Fibroblast of lung (primary cell): ENCODE measurements around the gene FBLL1.

Experiments used
- CTCF ChIP-seq, 2 donors: IDR thresholded peaks in 1 of 2; conservative IDR thresholded peaks in 1 of 2; 1 replicate in 1 of 2; 2 replicates in 1 of 2; pipeline ENCODE4 v1.5.1; 2011 to 2012; ENCODE audit warnings: low read length in 2 of 2, control low read depth in 1 of 2, inconsistent platforms in 1 of 2, low read depth in 1 of 2, mild to moderate bottlenecking in 1 of 2
- EZH2 ChIP-seq: IDR thresholded peaks from 2 replicates; pipeline ENCODE4 v1.5.1; 2012; ENCODE audit warnings: low read length, control low read depth, mild to moderate bottlenecking; ENCODE audit errors: missing control alignments

- TF ChIP-seq CTCF (conservative IDR thresholded peaks at IDR 0.05 in 1 of 2, IDR thresholded peaks at IDR 0.05 in 1 of 2; ENCODE audit: low read depth in 1 of 2, low read length in 2 of 2) = no peak
- TF ChIP-seq EZH2 = no peak
Measured at GRCh38 chr5:168494057-168494555, 35.0 kb upstream of the FBLL1 start.
